GM19395 (cell line): Measurements from ENCODE around the gene MRTO4.
"Not testable (repeated sequence)": the region's sequence is repeated elsewhere in the genome, so short reads cannot be mapped to it uniquely, and the experiment has no call there.

Source experiments
- ATAC-seq: cut with Tn5 transposase; IDR thresholded peaks from one replicate; pipeline ENCODE4 v1.9.1; 2021; ENCODE audit warnings: mild to moderate bottlenecking, moderate library complexity; ENCODE audit not compliant: unreplicated experiment

MRTO4 gene

DNA sequence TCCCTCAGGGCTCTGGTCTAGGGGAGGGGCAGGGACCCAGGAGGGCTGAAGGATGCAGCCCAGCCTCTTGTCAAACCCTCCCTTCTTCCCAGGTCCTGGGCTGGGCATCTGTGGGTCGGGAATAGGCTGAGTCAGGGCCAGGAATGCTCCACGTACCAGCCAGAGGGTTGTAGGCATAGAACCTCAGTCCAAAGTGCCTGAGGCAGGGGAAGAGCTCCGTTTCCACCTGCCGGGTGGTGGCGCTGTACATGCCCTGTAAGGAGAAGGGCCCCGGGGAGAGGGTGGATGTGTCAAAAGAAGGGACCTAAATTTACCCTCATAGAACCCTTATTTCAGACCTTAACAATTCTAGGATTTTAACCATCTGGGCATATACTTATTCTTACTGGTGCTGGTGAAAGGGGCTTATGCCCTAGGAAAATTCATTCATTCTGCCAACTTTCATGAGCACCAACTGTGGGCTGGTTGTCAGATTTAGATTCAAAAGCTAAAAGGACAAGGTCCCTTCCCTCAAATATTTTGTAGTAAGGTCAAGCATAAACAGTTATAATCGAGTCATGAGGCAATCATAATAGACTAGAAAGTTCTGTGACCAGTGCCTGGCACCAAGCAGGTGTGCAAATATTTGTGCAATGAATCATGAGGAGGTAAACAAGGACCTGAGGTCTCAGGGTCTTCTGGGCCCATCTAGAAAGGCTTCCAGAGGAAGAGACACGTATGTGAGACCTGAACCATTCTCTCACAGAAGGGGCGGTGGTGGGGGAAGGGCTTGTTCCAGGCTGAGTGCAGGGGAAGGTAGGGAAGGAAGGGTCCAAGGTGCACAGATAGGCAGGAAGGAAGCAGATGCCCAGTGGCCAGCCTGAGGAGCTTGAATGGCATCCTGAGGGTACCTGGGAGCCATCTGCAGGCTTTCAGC, 18.1 kb downstream of the MRTO4 start:
- ATAC-seq, result not testable (repeated sequence)

DNA sequence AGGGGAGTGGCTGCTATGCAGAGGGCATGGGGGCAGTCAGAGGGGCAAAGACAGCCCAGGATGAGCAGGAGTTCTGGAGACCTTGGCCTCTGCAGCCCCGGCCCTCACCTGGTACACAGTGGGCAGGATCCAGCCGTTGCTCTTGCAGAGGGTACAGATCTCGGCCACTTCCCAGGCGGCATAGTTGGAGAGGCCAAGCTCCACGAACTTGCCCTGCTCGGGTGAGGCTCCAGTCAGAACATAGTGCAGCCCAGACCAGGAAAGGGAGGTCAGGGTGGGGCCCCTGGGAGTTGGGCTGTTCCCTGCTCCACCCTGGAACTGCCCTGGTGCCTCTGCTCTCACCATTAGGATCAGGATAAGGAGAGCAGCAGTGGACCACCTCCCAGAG, 18.7 kb downstream of the MRTO4 start:
- not testable (repeated sequence) for ATAC-seq

- no peak for ATAC-seq
Measured at GRCh38 chr1:19272064-19272463, 20.5 kb downstream of the MRTO4 start.

GRCh38 chr1:19273106-19273843, 21.7 kb downstream of the MRTO4 start:
- no peak for ATAC-seq

- not testable (repeated sequence) for ATAC-seq
Measured at GRCh38 chr1:19273844-19274531, 22.4 kb downstream of the MRTO4 start.

DNA sequence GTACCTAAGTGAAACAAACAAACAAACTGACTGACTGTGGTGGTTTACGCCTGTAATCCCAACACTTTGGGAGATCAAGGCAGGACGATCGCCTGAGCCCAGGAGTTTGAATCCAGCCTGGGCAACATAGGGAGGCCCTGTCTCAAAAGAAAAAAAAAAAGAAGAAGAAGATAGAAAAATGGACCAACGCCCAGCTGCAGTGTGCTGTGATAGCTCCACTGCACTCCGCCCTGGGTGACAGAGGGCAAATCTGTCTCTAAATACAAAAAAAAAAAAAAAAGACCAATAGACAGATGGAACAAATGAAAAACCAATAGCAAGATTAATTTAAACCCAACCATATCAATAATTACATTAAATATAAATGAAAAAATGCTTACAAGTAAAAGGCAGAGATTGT, 23.0 kb downstream of the MRTO4 start:
- no peak for ATAC-seq

DNA sequence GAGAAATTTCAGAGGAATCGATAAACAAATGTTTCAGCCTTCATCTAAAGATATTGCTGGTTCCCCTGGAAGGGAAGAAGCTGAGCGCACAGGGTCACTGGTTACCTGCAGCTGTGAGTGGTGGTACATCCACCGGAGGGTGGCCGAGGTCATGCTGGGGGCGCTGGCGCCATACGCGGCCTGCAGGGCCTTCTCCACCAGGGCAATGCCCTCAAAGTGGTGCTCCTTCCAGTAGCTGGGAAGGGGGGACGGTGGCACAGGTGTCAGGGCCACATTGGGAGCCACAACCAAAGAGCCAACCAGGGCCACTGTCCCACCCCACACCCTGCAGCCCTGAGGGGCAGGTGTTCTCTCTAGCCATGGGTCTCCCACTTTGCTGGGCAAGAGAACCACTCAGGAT, 32.3 kb downstream of the MRTO4 start:
- ATAC-seq, result no peak

DNA sequence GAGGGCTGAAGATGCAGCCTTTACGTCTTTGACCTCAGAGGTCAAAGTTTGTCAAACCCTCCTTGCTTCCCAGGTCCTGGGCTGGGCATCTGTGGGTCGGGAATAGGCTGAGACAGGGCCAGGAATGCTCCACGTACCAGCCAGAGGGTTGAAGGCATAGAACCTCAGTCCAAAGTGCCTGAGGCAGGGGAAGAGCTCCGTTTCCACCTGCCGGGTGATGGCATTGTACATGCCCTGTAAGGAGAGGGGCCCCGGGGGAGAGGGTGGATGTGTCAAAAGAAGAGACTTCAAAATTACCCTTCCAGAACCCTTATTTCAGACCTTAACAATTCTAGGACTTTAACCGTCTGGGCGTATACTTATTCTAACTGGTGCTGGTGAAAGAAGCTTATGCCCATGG, 33.3 kb downstream of the MRTO4 start:
- ATAC-seq, result no peak

- ATAC-seq, result not testable (repeated sequence)
Measured at GRCh38 chr1:19285366-19285765, 33.8 kb downstream of the MRTO4 start.

DNA sequence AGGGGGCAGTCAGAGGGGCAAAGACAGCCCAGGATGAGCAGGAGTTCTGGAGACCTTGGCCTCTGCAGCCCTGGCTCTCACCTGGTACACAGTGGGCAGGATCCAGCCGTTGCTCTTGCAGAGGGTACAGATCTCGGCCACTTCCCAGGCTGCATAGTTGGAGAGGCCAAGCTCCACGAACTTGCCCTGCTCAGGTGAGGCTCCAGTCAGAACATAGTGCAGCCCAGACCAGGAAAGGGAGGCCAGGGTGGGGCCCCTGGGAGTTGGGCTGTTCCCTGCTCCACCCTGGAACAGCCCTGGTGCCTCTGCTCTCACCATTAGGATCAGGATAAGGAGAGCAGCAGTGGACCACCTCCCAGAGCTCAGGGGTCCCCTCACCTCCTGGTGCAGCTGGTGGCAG, 34.2 kb downstream of the MRTO4 start:
- ATAC-seq, result not testable (repeated sequence)

DNA sequence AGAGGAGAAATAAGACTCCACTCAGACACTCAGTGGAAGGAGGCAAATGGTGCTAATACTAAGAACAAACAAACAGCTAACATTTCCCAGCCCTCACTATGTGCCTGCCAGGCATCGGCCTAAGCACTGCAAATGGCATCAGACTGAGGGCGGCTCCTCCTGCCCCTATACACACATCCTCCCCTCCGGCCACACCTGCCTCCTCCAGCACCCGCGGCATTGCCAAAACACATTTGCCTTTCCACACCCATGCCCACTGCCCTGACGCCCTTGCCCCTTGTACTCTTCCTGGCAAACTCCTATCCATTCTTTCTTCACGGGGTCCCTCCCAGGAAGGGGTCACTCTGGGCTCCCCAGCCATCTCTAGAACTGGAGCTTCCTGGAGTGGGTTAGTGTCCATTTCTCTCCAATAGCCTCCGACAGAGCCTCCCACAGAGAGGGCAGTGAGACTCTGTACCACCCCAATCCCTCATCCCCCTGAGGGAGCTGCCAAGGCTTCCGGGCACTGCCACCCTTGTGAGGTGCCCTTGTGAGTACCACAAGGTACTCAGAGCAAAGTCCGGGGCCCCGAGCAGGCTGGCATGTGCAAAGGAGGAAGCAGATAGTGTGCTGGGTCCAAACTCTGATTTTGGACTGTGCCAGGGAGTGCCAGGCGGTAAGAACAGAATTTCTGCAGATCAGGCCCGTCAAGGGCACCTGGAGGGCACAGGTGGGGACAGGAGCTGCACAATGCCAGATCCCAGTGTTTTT, 36.0 kb downstream of the MRTO4 start:
- ATAC-seq, result no peak

GRCh38 chr1:19288324-19289241, 37.0 kb downstream of the MRTO4 start, which contains the start of gene AKR7A3:
Gene AKR7A3 (minus strand): TSS chr1:19288770. CDS start chr1:19288709, 61 bp downstream.
- ATAC-seq, result not testable (repeated sequence)

DNA sequence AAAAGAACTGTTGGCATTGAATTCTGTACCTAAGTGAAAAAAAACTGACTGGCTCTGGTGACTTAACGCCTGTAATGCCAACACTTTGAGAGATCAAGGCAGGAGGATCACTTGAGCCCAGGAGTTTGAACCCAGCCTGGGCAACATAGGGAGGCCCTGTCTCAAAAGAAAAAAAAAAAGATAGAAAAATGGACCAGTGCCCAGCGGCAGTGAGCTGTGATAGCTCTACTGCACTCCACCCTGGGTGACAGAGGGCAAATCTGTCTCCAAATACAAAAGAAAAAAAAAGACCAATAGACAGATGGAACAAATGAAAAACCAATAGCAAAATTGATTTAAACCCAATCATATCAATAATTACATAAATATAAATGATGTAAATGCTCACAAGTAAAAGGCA, 37.6 kb downstream of the MRTO4 start:
- ATAC-seq, result no peak

GRCh38 chr1:19294638-19295037, 43.0 kb downstream of the MRTO4 start:
- ATAC-seq, result no peak

- ATAC-seq, result no peak
Measured at GRCh38 chr1:19300211-19300610, 48.6 kb downstream of the MRTO4 start.

- ATAC-seq, result not testable (repeated sequence)
Measured at GRCh38 chr1:19304081-19304480, 52.5 kb downstream of the MRTO4 start.

DNA sequence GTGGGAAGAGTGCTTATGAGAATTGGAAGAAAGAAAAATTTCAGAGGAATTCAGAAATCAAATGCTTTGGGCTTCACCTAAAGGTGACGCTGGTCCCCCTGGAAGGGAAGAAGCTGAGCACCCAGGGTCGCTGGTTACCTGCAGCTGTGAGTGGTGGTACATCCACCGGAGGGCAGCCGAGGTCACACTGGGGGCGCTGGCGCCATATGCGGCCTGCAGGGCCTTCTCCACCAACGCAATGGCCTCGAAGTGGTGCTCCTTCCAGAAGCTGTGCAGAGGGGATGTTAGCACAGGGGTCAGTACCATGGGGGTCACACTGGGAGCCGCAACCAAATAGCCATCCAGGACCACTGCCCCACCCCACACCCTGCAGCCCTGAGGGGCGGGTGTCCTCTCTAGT, 54.3 kb downstream of the MRTO4 start:
- no peak for ATAC-seq

DNA sequence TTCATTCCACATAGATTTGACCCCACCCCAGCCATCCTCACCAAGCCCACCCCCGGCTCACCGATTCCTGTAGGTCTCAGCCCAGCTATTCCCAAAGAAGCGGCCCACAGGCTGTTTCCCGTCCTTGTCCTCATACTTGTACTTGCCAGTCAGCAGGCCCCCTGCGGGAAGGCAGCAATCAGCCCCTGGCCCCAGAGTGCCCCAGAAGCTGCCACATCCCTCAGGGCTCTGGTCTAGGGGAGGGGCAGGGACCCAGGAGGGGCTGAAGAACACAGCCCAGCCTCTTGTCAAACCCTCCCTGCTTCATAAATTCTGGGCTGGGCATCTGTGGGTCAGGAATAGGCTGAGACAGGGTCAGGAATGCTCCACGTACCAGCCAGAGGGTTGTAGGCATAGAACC, 55.3 kb downstream of the MRTO4 start:
- ATAC-seq, result no peak

- no peak for ATAC-seq
Measured at GRCh38 chr1:19307794-19308508, 56.3 kb downstream of the MRTO4 start.
